Naive thymus-derived CD4-positive, alpha-beta T cell (primary cell): ENCODE measurements around the gene ISLR2. TPM values are rescaled to one million over a fixed set of nuclear protein-coding genes. Genes with fewer than 3 reads are reported as not detected.

Experiments used
- ATAC-seq: fragments of 150-1000 bp; cut with Tn5 transposase; 2 replicates; pipeline ENCODE4 v1.10.0; 2021; ENCODE audit warnings: mild to moderate bottlenecking, moderate library complexity
- CTCF ChIA-PET: fragments of 350-600 bp; sonication (Branson Sonifier 250); formaldehyde crosslinking; loops from one replicate; lab custom pipeline; 2021; ENCODE audit warnings: antibody characterized with exemption; lab: Charles Lee
- POLR2A ChIA-PET: fragments of 350-600 bp; sonication (Branson Sonifier 250); formaldehyde crosslinking; loops from one replicate; lab custom pipeline; 2021; ENCODE audit warnings: antibody characterized with exemption, inconsistent platforms; lab: Charles Lee
- DNase-seq, 9 donors: peaks; one replicate each; pipeline versions ENCODE4 v3.0.0 to v3.0.0-alpha.2; 2020 to 2022; ENCODE audit warnings: mixed read lengths in 1 of 9
- H3K27ac ChIP-seq: one replicate; pipeline ENCODE4 v1.7.0; 2013; ENCODE audit warnings: mild to moderate bottlenecking, low read depth, low read length, moderate library complexity
- H3K27me3 ChIP-seq, 2 donors: one replicate each; pipeline ENCODE4 v1.7.0; 2013; ENCODE audit warnings: low read length in 2 of 2, mild to moderate bottlenecking in 2 of 2, moderate library complexity in 2 of 2; ENCODE audit not compliant: control insufficient read depth in 2 of 2, insufficient read depth in 2 of 2
- H3K36me3 ChIP-seq, 3 experiments: 1 replicate in 2 of 3; 2 replicates in 1 of 3; pipeline ENCODE4 v1.7.0; 2013; ENCODE audit warnings: low read length in 3 of 3, mild to moderate bottlenecking in 3 of 3, moderate library complexity in 1 of 3; ENCODE audit not compliant: insufficient read depth in 3 of 3, control insufficient read depth in 2 of 3
- H3K4me1 ChIP-seq, 2 donors: one replicate each; pipeline ENCODE4 v1.7.0; 2013; ENCODE audit warnings: low read length in 2 of 2, mild to moderate bottlenecking in 2 of 2, moderate library complexity in 1 of 2; ENCODE audit not compliant: control insufficient read depth in 2 of 2, insufficient read depth in 2 of 2
- H3K4me3 ChIP-seq: 2 replicates; pipeline ENCODE4 v1.7.0; 2013; ENCODE audit warnings: mild to moderate bottlenecking, low read length
- H3K9me3 ChIP-seq, 3 experiments: 1 replicate in 2 of 3; 2 replicates in 1 of 3; pipeline ENCODE4 v1.7.0; 2013; ENCODE audit warnings: low read length in 3 of 3; ENCODE audit not compliant: control insufficient read depth in 2 of 3
- H3K27ac Mint-ChIP-seq, 9 donors: one replicate each; pipeline ENCODE4 v1.8.0; 2020 to 2022; ENCODE audit warnings: mixed read lengths in 9 of 9, mild to moderate bottlenecking in 8 of 9, moderate library complexity in 5 of 9, inconsistent platforms in 2 of 9
- H3K27me3 Mint-ChIP-seq, 5 donors: one replicate each; pipeline ENCODE4 v1.8.0; 2021 to 2022; ENCODE audit warnings: mixed read lengths in 5 of 5, mild to moderate bottlenecking in 1 of 5
- H3K36me3 Mint-ChIP-seq, 5 donors: one replicate each; pipeline ENCODE4 v1.8.0; 2020 to 2022; ENCODE audit warnings: mixed read lengths in 5 of 5, mild to moderate bottlenecking in 3 of 5, inconsistent platforms in 1 of 5
- H3K4me1 Mint-ChIP-seq, 7 donors: one replicate each; pipeline ENCODE4 v1.8.0; 2020 to 2022; ENCODE audit warnings: mixed read lengths in 7 of 7, mild to moderate bottlenecking in 3 of 7, inconsistent platforms in 1 of 7
- H3K4me3 Mint-ChIP-seq, 10 donors: one replicate each; pipeline ENCODE4 v1.8.0; 2020 to 2022; ENCODE audit warnings: mild to moderate bottlenecking in 10 of 10, mixed read lengths in 10 of 10, moderate library complexity in 6 of 10, inconsistent platforms in 2 of 10
- H3K9me3 Mint-ChIP-seq, 11 donors: one replicate each; pipeline ENCODE4 v1.8.0; 2020 to 2022; ENCODE audit warnings: mixed read lengths in 11 of 11, mild to moderate bottlenecking in 4 of 11, inconsistent platforms in 1 of 11, moderate library complexity in 1 of 11
- intact Hi-C, 2 donors: fragments of 100-400 bp; cut with micrococcal nuclease; formaldehyde crosslinking; loops; one replicate each; pipeline ENCODE4 v1.15.1; 2023
- polyA plus RNA-seq, 2 donors: library from polyadenylated mRNA; unstranded; fragments of 300-500 nt; fragmentation: Illumina TruSeq; gene quantifications; one replicate each; pipeline ENCODE4 v1.2.3, GENCODE V29; 2021
- total RNA-seq, 6 experiments: library from RNA in 5 of 6; stranded (reverse) in 5 of 6; gene quantifications; 1 replicate in 5 of 6; 2 replicates in 1 of 6; pipeline ENCODE4 v1.2.3 and lab custom pipeline; 2021 to 2026

ISLR2 gene
- total and polyA plus RNA-seq, 7 experiments from 2014 or later = not detected

DNA sequence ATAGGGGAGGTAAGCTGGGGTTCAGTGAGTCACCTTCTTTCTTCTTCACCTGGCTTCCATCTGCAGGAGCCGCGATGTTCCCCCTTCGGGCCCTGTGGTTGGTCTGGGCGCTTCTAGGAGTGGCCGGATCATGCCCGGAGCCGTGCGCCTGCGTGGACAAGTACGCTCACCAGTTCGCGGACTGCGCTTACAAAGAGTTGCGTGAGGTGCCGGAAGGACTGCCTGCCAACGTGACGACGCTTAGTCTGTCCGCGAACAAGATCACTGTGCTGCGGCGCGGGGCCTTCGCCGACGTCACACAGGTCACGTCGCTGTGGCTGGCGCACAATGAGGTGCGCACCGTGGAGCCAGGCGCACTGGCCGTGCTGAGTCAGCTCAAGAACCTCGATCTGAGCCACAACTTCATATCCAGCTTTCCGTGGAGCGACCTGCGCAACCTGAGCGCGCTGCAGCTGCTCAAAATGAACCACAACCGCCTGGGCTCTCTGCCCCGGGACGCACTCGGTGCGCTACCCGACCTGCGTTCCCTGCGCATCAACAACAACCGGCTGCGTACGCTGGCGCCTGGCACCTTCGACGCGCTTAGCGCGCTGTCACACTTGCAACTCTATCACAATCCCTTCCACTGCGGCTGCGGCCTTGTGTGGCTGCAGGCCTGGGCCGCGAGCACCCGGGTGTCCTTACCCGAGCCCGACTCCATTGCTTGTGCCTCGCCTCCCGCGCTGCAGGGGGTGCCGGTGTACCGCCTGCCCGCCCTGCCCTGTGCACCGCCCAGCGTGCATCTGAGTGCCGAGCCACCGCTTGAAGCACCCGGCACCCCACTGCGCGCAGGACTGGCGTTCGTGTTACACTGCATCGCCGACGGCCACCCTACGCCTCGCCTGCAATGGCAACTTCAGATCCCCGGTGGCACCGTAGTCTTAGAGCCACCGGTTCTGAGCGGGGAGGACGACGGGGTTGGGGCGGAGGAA, 2.6 kb downstream of the ISLR2 start:
- Mint-ChIP-seq H3K4me1 (peaks cover 26 to 53% (median 35%) of the 10 kb centered on the region in 7 donors), H3K4me3 (peak overlapping the region in 4 of 10 donors; percentile 3 to 34 (median 8))

GRCh38 chr15:74133694-74134386, 3.5 kb downstream of the ISLR2 start:
- Mint-ChIP-seq H3K36me3 (peaks cover 0 to 10% (median 0%) of the 10 kb centered on the region in 5 donors), H3K4me1 (peaks cover 26 to 50% (median 35%) of the 10 kb centered on the region in 7 donors), H3K27ac (peak overlapping the region in 1 of 9 donors; percentile 46), H3K9me3 (peaks cover 0 to 2% (median 0%) of the 10 kb centered on the region in 11 donors), H3K4me3 (peak overlapping the region in 1 of 10 donors; percentile 80), H3K27me3 (peaks cover 65 to 91% (median 75%) of the 10 kb centered on the region in 5 donors)
- no peak for ATAC-seq
- Histone ChIP-seq H3K27ac (no peak overlapping the region), H3K4me1 (peaks cover 4 to 20% of the 10 kb centered on the region in 2 donors), H3K9me3 (no peaks in the 10 kb centered on the region), H3K36me3 (no peaks in the 10 kb centered on the region), H3K4me3 (no peak overlapping the region), H3K27me3 (peaks cover 0 to 27% of the 10 kb centered on the region in 2 donors)
- CTCF ChIA-PET = no interaction called here
- no peak for DNase-seq
- POLR2A ChIA-PET = no interaction called here
- intact Hi-C loops = loop anchor here in 1 of 2 donors (1.0 kb wide), 1 partner anchor 161 kb away; no protein-coding TSS in a partner anchor

More for the DNA sequence above, 2.6 kb downstream of the ISLR2 start:
- no peak for DNase-seq
- Mint-ChIP-seq H3K27ac (peak overlapping the region in 1 of 9 donors; percentile 38), H3K36me3 (peaks cover 0 to 10% (median 0%) of the 10 kb centered on the region in 5 donors), H3K27me3 (peaks cover 59 to 89% (median 71%) of the 10 kb centered on the region in 5 donors), H3K9me3 (peaks cover 0 to 2% (median 0%) of the 10 kb centered on the region in 11 donors)
- Histone ChIP-seq H3K27ac (no peak overlapping the region), H3K9me3 (no peaks in the 10 kb centered on the region), H3K36me3 (no peaks in the 10 kb centered on the region), H3K4me3 (no peak overlapping the region), H3K4me1 (peaks cover 8 to 27% of the 10 kb centered on the region in 2 donors), H3K27me3 (peaks cover 0 to 29% of the 10 kb centered on the region in 2 donors)
- intact Hi-C loops = no loop called here
- ATAC-seq = no peak
- POLR2A ChIA-PET = no interaction called here
- CTCF ChIA-PET = no interaction called here

DNA sequence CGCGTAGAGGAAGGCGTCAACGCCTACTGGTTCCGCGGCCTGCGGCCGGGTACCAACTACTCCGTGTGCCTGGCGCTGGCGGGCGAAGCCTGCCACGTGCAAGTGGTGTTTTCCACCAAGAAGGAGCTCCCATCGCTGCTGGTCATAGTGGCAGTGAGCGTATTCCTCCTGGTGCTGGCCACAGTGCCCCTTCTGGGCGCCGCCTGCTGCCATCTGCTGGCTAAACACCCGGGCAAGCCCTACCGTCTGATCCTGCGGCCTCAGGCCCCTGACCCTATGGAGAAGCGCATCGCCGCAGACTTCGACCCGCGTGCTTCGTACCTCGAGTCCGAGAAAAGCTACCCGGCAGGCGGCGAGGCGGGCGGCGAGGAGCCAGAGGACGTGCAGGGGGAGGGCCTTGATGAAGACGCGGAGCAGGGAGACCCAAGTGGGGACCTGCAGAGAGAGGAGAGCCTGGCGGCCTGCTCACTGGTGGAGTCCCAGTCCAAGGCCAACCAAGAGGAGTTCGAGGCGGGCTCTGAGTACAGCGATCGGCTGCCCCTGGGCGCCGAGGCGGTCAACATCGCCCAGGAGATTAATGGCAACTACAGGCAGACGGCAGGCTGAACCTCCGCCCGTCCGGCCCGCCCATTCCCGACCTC, 4.1 kb downstream of the ISLR2 start:
- intact Hi-C loops = loop anchor here in 1 of 2 donors (1.0 kb wide), 1 partner anchor 161 kb away; no protein-coding TSS in a partner anchor
- peak overlapping the region in 6 of 10 donors; percentile 66 to 80 (median 67) for H3K4me3 Mint-ChIP-seq
- H3K9me3 ChIP-seq = no peaks in the 10 kb centered on the region

GRCh38 chr15:74135041-74135565, 4.7 kb downstream of the ISLR2 start:
- Mint-ChIP-seq H3K9me3 (peaks cover 0 to 2% (median 0%) of the 10 kb centered on the region in 11 donors), H3K27ac (peak overlapping the region in 2 of 9 donors; percentile 2 to 81), H3K27me3 (peaks cover 66 to 88% (median 77%) of the 10 kb centered on the region in 5 donors), H3K36me3 (peaks cover 0 to 10% (median 0%) of the 10 kb centered on the region in 5 donors), H3K4me1 (peaks cover 20 to 43% (median 31%) of the 10 kb centered on the region in 7 donors), H3K4me3 (peak overlapping the region; percentile 46 to 80 (median 67))
- peaks cover 4 to 20% of the 10 kb centered on the region in 2 donors for H3K4me1 ChIP-seq
- CTCF ChIA-PET = no interaction called here
- H3K36me3 ChIP-seq = no peaks in the 10 kb centered on the region
- no peaks in the 10 kb centered on the region for H3K9me3 ChIP-seq
- POLR2A ChIA-PET = no interaction called here
- H3K27me3 ChIP-seq = peaks cover 0 to 27% of the 10 kb centered on the region in 2 donors
- DNase-seq = no peak
- H3K4me3 ChIP-seq = no peak overlapping the region
- intact Hi-C loops = no loop called here
- no peak for ATAC-seq
- H3K27ac ChIP-seq = no peak overlapping the region

More for the DNA sequence above, 4.1 kb downstream of the ISLR2 start:
- Histone ChIP-seq H3K27me3 (peaks cover 0 to 27% of the 10 kb centered on the region in 2 donors), H3K4me1 (peaks cover 4 to 20% of the 10 kb centered on the region in 2 donors), H3K36me3 (no peaks in the 10 kb centered on the region), H3K4me3 (no peak overlapping the region), H3K27ac (no peak overlapping the region)
- DNase-seq = peak in 1 of 9 donors; percentile 32
- no peak for ATAC-seq
- Mint-ChIP-seq H3K9me3 (peaks cover 0 to 2% (median 0%) of the 10 kb centered on the region in 11 donors), H3K36me3 (peaks cover 0 to 10% (median 0%) of the 10 kb centered on the region in 5 donors), H3K27me3 (peaks cover 66 to 89% (median 77%) of the 10 kb centered on the region in 5 donors), H3K4me1 (peaks cover 24 to 47% (median 33%) of the 10 kb centered on the region in 7 donors), H3K27ac (peak overlapping the region in 1 of 9 donors; percentile 33)
- ChIA-PET CTCF (no interaction called here), POLR2A (no interaction called here)

DNA sequence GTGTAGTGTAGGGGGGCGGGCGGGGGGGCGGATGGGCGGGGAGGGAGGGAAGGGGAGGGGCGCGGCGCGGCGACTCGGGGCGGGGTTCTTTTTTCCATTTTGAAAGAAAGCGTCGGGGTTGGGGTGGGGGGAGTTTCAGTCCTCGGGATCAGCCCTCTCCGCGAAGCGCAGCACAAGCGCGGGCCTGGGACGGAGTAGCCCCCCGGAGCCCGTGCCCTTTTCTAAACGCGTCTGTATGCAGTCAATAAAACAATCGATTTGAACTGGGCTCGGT, 6.1 kb downstream of the ISLR2 start:
- H3K27ac Mint-ChIP-seq = peak overlapping the region in 1 of 9 donors; percentile 73
- DNase-seq = no peak
- ChIA-PET CTCF (no interaction called here), POLR2A (no interaction called here)
- intact Hi-C loops = no loop called here
- H3K9me3 Mint-ChIP-seq = peaks cover 0 to 2% (median 0%) of the 10 kb centered on the region in 11 donors
- peak overlapping the region; percentile 70 to 83 (median 78) for H3K4me3 Mint-ChIP-seq
- peaks cover 0 to 6% (median 0%) of the 10 kb centered on the region in 5 donors for H3K36me3 Mint-ChIP-seq
- H3K27me3 ChIP-seq = peaks cover 0 to 22% of the 10 kb centered on the region in 2 donors
- peaks cover 15 to 36% (median 24%) of the 10 kb centered on the region in 7 donors for H3K4me1 Mint-ChIP-seq
- no peaks in the 10 kb centered on the region for H3K9me3 ChIP-seq
- no peak for ATAC-seq
- H3K4me3 ChIP-seq = no peak overlapping the region
- peaks cover 62 to 84% (median 75%) of the 10 kb centered on the region in 5 donors for H3K27me3 Mint-ChIP-seq
- H3K27ac ChIP-seq = no peak overlapping the region
- H3K36me3 ChIP-seq = no peaks in the 10 kb centered on the region
- peaks cover 4 to 20% of the 10 kb centered on the region in 2 donors for H3K4me1 ChIP-seq
